ENCODE measurements around the gene ROR2. TPM values are rescaled to one million over a fixed set of nuclear protein-coding genes. Genes with fewer than 3 reads are reported as not detected.

ROR2 gene
- total RNA-seq, 1 experiment from 2014 or later, result not detected

DNA sequence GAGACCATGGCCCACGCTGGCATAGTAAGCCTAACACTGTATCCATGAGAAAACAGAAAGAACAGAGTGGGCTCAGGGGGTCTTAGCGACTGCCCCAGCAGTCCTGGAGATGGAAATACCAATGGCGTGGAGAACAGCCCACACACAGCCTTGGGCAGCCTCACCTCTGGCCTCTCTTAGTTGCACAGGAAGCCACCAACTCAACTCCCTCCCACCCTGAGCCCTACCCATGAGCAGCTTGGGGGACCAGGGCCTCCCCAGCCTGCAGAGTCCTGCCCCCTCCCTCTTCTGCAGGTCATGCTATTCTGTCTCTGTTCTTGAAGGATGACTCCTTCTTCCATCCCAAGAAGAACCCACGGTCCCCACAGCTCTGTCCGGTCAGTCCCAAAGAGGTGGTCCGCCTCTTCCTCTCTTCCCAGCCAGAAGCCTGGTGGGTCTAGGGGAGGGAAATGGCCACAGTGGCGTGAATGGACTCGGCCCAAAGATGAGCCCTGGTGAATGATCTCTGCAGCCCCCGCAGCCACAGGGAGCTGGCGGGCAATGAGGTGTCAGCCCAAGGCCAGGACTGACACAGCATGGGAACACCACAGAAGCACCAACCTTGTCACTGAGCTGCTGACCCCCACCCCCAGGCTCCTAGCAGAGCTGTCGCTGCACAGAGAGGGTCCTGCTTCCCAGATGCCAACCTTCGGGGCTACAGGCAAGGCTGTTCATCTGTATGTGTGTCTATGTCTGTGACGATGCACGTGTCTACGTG is 131.2 kb downstream of the ROR2 start:
- DNase-seq (ENCODE audit: low read depth), result no peak

DNA sequence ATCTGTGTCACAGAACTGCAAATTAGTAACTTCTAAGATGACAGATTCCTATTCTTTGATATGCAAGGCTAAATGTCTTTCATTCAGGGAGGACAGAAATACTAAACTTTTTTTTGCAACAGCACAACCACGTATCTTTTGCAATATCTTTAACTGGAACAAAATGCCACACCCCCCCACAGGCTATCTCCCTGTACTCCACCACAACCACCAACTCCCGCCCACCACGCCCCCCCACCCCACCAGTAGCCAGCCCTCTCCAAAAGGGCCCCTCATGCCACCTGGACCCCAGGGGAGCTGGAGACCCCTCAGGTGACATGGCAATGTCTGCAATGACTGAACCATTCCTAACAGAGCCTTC is 131.8 kb downstream of the ROR2 start:
- DNase-seq (ENCODE audit: low read depth), result no peak

DNA sequence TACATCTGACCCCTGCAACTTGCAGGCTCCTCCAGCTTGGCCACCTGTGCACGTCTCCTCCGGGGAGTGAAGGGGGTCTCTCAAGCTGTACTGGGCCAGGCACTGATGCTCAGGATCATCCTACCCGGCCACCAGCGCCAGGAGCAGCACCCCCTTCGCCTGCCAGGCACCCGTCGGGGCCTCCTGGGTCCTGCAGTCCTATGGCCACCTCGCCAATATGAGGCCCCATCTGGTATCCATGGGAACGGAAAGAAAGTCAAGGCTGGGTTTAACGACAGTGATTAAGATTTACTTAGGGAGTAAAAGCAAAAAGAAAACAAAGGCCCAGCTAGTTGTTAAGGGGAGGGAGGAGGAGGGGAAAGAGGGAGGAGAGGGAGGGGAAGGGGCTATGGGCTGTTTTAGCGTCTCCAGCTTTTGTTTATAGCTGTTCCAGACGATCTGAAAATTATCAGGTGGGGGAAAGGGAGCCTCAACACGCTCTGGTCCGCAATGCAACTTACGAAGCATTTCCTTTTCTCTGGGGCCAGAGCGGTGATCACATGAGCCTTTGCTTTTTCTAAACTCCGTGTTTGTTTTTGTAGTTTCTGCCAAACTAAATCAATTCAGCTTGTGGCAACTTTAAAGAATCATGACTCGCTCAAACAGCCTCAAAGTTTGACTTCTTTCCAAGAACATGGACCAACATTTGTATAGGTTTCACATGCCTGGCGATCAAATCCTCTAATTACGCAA is 132.4 kb downstream of the ROR2 start:
- DNase-seq (ENCODE audit: low read depth), result no peak

DNA sequence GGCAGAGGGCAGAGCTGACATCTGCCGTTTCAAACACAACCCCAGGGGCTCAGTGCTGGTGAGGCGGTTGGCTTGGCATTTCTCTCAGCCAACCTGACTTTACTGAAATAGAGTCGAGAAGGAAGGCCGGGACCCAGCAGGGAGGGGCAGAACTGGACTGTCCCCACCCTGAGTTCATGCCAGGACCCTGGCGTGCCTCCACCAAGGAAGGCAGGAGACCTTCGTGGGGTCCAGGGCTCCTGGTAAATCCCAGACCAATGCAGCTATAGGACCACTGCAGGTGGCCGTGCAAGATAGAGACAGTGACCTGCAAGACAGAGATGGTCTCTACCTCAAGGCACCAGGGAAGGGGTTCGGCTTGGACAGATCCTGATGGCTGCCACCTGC is 132.9 kb downstream of the ROR2 start:
- DNase-seq (ENCODE audit: low read depth), result no peak

DNA sequence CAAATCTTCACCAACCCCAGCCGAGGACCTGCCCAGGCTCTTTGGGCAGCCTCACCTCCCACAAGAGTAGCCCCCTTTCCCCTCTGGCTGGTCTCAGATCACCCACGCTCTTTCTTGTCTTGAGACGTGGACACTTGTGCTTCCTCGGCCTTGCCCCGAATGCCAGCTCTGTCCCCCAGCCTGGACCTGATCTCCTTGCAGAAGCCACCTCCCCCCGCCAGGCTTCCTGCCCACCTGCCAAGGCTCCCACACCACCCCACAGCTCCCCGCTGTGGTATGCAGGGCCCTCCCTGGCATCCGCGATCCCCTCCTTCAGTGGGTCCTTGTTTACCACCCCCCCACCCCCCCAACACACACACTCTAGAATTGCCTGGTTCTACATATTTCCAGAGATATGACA is 133.7 kb downstream of the ROR2 start:
- DNase-seq (ENCODE audit: low read depth), result no peak

DNA sequence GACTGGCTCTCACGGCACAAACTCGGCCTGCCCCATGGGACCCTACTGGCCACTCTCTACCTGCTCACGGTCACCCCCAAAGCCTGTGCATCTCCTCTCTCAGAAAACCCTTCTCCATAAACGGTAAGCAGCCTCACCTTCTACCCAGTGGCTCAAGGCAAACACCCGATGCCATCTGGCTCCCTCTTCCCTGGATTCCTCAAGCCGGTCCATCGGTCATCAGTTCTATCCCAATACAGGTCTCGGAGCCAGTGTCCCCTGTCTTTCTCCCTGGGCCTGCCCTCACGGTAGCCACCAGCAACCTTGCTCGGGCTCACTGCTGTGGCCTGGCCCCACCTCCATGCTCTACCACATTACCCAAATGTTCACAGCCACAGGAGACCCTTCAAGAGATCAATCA is 134.1 kb downstream of the ROR2 start:
- DNase-seq (ENCODE audit: low read depth), result no peak

DNA sequence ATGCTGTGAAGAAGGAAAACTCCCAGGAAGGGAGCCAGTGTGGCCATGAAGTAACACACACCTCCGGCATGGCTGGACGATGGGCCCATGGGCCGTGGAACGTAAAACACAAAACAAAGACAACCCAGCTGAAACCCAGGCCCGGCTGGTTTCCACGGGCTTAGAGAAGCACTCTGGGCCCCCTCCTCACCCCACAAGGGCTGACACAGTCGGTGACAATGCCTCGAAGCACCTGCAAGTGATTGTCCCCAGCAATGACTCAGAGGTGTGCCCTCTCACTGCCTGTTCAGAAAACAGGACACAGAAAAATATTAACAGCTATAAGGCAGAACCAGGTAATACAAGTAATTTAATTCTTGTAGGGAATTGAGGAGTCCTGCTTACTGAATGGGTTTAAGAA is 135.3 kb downstream of the ROR2 start:
- no peak for DNase-seq (ENCODE audit: low read depth)

DNA sequence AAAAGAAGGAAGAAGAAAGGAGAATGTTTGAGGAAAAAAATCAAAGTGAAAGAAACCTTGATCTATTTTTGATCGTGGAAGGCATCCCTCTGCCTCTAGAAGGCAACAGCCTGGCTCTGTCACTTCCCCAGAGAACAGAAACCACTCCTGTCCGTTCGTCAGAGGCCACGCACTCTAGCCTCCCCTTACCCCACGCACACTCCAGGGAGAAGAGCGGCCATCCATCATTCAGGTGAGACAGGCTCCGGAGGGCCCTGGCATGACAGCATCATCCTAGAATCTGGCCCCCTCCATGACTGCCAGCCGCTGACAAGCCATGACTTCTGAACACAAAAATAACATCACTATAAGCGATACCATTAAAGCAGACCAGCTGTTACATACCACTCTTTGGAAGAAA is 135.8 kb downstream of the ROR2 start:
- DNase-seq (ENCODE audit: low read depth), result no peak

DNA sequence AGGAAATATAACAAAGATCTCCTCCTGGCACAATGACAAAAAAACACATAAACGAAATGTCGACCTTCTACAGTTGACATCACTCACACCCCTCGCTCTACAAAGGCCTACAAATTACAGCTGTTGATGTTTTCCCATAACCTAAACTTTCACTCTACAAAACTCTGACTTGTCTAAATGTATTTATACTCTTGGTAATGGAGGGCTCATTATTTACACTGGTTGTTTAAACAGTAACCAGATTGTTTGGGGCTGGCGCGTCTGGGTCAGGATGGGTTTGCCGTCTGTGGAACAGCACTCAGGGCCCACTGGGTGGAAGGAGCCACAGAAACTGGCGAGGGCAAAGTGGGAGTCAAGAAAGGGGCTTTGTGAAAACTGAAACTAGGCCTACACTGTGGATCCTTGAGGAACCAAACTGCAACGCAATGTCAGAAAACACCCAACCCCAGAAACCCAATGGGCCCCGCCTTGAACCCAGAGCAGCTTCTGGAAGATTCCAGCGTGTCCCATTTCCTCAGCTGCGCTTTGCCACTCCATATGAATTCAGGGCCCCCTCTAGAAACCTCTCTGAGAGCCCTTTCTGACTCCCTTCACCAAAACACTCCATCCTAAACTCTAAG is 136.7 kb downstream of the ROR2 start:
- DNase-seq (ENCODE audit: low read depth), result no peak

DNA sequence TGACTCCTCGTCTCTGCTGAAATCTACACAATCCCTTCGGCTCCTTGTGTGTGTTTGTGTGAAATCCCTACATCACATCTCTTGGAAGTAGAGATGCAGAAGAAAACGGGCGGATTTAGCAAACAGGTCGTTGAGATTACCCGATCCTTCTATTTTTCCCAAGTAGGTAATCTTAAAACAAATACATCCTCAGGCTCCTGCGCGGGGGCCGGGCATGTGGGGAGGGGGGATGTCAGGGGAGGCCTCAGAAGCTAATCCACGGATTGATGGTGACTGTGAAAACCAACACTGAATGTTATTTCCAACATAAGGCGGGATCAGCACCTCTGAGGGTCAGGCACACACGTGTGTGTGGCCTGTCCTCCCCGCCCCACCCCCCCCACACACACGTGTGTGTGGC is 137.8 kb downstream of the ROR2 start:
- DNase-seq (ENCODE audit: low read depth), result no peak

DNA sequence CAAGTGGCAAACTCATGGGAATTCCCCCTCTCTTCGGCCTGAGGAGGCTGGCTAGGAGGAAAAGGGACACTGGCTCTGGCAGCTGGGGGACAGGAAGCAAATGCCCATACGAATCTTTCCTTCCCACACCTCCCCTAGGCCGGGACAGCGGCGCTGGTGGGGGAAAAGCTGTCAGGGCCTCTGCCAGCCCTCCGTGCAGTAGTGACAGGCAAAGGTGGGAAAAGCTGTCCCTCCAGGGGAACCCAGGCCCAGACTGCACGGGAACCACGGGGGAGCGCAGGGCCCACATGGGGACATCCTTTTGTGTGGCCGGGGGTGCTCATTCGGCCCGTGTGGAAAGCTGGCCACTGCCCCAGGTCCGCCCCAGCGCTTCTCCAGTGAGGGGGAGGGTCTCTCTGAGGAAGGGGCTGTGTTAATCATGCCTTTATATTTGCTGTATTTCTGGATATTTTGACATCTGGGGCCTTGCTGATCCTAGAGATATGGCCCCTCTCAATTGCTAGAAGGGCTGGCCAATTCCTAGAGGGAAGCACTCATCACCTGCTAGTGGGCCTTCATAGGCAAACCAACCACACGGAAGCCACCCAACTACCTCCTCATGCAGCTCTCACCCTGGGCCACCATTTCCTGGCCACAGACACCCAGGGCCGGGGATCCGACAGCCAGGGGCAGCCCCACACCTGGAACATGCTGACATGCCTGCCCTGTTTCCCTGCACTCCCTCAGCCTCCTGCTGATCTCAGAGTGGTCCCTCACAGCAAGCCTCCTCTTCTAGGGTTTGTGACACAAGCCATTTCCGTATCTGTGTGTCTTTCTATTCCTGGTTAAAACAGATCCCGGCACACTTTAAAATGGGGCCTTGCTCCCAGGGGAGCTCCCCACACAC is 138.8 kb downstream of the ROR2 start:
- no peak for DNase-seq (ENCODE audit: low read depth)

DNA sequence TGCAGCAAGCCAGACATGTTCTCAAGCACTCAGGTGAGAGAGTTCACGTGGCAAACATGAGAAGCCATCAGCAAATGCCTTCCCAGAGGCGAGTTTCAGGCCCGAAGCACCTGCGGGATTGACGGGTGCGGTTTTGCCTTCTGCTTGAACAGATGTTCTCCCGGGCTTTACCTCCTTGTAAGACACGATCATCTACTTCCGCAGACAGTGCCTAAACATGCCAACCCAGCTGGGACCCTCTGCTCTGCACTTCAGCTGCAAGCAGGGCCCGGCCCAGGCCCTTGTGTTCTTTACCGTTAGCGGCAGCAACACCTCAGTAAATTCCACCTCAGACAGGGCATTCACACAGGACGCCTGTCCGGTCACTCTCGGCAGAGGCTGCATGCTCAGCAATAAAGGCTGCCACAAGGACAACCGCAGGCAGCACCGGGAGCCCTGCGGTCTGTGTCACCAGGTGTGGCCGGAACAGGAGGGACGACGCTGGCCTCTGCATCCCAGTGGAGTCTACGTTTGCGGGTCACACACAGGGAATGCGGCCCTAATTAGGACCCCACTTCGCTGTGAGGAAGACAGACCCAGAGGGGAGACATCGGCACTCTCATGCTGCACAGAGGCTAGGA is 139.6 kb downstream of the ROR2 start:
- no peak for DNase-seq (ENCODE audit: low read depth)

DNA sequence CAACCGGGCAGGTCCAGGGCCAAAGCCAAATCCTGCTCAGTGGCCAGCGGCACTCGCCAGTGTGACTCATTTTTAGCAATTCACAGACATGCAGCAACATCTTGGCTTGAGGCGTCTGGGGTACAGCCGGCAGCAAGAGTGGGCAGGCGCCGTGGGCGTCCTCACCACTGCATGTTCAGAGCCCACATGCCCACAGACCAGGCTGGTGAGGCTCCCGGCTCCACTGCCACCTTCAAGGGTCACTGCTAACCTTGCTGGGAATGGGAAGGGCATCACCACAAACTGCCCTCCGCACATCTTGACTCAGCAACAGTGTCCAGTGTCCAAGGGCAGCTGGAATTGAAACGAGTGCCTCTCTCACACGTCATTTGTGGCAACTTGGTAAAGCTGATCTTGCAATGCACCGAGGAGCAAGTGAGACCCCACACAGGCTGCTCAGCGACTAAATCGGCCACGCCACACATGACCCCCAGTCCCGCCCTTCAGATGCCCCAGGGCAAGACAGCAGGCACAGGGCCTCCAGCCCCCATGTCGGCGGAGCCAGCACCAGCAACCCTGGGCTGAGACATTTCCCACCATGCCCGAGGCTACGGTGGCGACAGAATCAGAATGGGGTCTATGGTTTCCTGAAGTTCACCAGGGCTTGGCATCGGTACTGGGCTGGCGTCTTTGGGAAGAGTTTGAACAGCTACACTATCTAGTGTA is 140.3 kb downstream of the ROR2 start:
- no peak for DNase-seq (ENCODE audit: low read depth)

DNA sequence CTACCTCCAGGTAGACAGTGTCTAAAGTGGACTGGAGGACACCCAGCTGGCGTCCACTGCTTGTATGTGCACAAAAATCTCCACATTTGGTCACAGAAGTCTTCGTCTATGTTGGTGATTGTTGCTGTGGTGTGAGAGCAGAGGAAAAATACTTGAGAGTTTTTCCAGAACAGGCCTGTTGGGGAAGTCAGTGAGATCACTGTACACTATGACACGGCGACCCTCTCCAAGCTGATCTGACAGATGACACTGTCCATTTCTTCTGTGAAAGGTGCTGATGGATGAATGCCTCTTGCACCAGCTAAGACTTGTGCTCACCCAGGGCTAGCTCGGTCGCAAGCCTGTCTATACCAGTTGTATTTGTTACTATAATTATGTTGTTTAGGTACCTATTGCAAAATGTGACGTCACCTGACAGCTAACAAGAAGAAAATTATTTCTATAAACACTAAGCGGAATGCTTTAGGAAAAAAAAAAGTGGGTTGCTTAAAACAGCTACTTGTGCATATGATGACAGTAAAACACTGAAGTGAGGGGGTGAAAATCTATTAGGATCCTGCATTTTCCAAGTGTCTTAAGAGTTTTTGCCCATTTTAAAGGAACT is 142.3 kb downstream of the ROR2 start:
- no peak for DNase-seq (ENCODE audit: low read depth)

DNA sequence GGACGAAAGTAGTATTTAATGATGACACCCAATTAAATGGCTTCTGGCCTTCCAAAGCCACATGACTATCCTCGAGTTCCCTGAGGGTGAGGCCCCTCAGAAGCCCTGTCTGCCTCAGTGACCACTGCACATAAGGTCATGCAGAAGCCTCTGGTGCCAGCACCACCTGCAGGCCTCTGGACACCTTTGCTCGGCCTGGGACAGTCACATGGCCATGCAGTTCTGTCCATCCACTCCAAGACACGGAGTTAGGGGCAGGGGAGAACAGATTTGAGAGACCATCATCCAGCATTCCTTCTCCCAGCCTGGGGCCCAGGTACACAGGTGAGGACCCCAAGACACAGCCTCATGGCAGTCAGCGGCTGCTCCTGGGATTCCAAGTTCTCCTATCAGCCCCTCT is 145.0 kb downstream of the ROR2 start:
- DNase-seq (ENCODE audit: low read depth), result no peak

DNA sequence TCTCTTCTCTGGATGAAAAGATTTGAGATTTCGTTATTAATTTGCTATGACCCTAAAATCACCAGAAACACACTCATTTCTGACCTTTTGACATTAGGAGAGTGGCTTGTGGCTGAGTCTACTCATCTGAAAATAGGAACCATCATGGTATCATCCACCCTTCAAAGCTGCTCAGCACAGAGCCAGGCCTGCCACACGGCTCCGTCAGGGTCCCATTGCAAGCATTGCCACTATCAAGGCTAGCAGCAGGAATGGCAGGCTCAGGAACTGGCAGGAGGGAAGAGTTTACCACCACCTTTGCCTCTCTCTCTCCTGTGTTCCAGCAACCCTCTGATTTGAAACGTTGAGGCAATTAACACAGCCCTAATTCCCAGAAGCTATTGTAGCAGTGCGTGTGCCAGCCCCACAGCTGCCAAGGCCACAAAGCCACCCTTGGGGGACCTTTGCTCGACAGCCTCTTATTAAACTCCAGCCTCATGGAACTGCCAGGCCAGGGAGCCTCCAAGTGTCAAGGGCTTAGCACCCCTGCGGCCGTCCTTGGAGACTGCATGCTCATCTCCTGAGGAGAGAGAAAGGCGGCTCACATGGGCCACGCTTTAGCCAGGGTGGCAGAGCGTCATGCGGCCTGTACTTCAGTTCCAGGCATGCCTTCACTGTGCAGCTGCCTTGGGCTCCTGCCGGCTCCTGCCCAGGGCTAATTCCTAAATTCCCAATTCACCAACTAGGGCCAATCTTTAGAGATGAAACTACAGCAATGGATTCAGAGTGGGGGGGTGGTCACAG is 145.9 kb downstream of the ROR2 start:
- DNase-seq (ENCODE audit: low read depth), result no peak

DNA sequence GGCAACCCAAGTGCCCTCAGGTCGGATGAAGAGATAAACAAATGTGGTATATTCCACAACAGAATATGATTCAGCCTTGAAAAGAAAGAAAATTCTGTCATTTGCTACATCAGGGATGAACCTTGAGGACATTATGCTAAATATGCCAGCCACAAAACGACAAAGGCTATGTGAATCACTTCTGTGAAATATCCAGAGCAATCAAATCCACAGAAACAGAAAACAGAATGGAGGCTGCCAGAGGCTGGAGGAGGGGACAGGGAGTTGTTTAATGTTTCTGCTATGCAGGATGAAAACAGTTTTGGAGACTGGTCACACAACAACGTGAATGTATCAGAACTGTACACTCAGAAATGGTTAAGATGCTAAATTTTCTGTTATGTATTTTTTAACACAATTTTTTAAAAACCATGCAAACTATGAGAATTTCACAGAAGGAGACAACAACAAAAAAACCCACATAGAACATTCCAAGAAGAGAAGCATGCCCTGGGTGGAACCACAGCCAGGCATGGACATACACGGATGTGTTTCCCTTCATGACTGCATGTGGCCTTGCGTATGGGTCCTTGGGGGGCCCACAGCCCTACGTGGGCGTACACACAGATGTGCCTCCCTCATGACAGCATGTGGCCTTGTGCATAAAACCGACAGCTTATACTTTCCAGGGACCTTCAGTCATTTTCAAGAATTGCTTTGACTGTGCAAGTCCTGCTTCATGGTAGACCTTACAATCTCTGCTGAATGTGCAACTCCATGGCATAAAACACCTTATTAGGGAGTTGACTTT is 146.7 kb downstream of the ROR2 start:
- no peak for DNase-seq (ENCODE audit: low read depth)

DNA sequence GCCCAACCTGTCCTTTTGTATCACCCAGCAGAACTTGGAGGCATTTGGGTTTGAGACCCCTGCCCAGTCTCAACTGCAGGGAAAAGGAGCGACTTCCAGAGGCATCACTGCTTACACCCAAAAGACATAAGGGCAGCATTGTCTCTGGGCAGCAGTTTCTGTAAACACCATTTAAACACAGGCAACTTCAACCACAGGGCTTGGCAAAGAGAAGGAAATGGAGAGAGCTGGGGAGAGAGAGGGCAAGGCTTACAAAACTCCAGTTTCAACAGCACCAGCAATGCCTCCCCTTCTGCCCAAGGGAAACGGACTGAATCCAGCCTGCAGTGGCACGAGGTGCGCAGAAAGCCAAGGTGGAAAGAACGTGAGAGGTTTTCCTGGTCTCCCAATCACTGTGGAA is 147.6 kb downstream of the ROR2 start:
- DNase-seq (ENCODE audit: low read depth), result no peak
